Gastrocnemius medialis (tissue), 4 donors: ENCODE data around the gene CNTNAP3B.
"Not testable (repeated sequence)": the region's sequence is repeated elsewhere in the genome, so short reads cannot be mapped to it uniquely, and the experiment has no call there.

Experiments used
- CTCF ChIP-seq, 5 experiments: fragments of 450-650 bp in 3 of 5; fragments of 200-600 bp in 2 of 5; sonication (generic) in 2 of 5; IDR thresholded peaks in 4 of 5; conservative IDR thresholded peaks in 1 of 5; 1 replicate in 4 of 5; 2 replicates in 1 of 5; pipeline ENCODE4 v1.5.1; 2016 to 2019; ENCODE audit warnings: antibody characterized with exemption in 5 of 5, mild to moderate bottlenecking in 3 of 5, moderate library complexity in 3 of 5
- POLR2A ChIP-seq, 2 donors: fragments of 450-650 bp; IDR thresholded peaks; one replicate each; pipeline ENCODE4 v1.6.1; 2017; ENCODE audit warnings: antibody characterized with exemption in 2 of 2, mild to moderate bottlenecking in 2 of 2, moderate library complexity in 2 of 2

GRCh38 chr9:41898720-41899343, 230.4 kb downstream of the CNTNAP3B start:
- not testable (repeated sequence) for TF ChIP-seq CTCF (IDR thresholded peaks at IDR 0.05 in 4 of 5, conservative IDR thresholded peaks at IDR 0.05 in 1 of 5); POLR2A (IDR thresholded peaks at IDR 0.05)
